GM21717 (cell line): Measurements from ENCODE around the gene TEX26.
"Not testable (repeated sequence)": the region's sequence is repeated elsewhere in the genome, so short reads cannot be mapped to it uniquely, and the experiment has no call there.

Experiments
- ATAC-seq: cut with Tn5 transposase; IDR thresholded peaks from one replicate; pipeline ENCODE4 v1.9.1; 2021; ENCODE audit warnings: mild to moderate bottlenecking, moderate library complexity; ENCODE audit not compliant: unreplicated experiment

The TEX26 gene

DNA sequence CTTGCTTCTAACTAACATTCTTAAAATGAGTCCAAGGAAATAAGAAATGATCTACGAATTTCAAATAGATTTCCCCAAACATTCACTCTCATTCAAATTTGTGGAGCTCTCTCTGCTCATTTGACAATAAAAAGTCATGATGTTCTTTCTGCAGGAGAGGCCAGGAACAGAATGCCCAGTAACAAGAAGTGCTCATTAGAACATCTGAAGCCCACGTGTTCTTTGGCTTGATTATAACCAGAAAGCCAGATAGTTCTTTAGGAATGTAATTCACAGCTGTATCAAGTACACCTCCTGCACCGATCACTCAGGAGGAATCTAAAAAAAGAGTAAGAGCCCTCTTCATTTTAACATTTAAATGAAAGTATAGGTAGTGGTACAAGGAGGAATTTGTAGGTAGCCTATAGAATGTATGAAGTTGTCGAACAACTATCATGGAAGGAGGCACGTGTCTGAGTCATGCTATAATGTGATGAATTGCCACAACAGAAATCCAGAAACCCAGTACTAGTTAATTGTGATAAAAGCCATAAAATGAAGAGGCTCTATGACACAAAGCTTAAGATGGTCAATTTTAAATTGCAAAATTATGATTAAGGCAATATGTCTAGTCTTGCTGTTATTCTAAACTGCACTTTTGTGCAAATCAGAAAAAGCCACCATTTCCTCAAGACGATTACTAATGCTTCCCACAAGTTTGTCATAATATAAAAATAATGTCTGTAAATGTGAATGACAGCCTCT is 13.6 kb upstream of the TEX26 start:
- no peak for ATAC-seq

- ATAC-seq = no peak
These were observed 12.1 kb upstream of the TEX26 start for GRCh38 chr13:30920162-30920909.

DNA sequence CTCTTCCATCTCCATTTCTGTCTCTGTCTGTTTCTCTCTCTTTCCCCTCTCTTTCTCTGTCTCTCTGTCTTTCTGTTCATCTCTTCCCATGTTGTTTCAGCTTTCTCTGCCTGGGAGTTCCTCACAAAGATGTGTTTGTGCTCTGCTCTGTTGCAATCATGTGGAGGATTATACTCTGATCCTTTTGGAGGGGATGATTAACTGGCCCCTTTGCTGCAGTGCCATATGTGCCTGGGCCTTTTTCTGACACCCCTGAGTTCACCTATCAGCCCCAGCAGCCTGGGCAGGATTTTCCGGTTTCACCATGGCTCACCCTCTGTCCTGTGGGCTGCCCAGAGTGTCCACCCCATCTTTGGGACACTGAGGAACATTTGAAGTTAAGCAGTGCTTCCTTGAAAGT is 9.0 kb upstream of the TEX26 start:
- ATAC-seq = no peak

DNA sequence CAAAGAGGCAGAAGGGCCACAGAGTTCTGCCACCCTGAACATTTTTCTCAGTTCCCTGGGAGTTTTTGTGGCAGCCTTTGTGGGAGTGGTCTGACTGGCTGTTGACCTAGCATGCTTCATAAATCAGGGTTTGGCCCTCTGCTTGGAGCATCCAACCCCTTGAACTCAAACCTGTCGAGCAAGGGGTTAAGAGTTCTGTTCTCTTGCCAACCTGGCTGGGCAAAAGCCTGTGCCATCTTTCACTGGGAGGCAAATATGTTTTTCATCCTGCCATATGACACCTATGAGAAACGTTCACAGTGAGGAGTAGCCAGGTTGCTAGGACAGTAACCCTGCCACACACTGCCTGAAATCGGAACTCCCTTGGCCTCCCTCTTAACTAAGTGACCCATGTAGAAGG is 7.7 kb upstream of the TEX26 start:
- no peak for ATAC-seq

- no peak for ATAC-seq
These were observed 7.0 kb upstream of the TEX26 start for GRCh38 chr13:30925429-30925828.

DNA sequence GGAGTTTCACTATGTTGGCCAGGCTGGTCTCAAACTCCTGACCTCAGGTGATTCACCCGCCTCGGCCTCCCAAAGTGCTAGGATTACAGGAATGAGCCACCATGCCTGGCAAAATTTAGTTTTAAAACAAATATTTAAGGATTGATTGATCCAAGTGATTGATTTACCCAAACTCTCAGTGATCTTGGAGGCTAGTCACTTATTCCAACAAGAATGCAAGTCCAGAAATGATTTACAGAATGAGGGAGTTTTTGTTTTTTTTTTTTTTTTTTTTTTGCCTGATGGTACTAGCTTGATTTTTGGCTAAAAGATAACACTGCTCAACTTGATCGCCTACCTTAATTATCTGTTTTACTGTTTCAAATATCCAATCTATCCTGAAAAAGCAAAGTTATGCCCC is 5.7 kb upstream of the TEX26 start:
- ATAC-seq = no peak

DNA sequence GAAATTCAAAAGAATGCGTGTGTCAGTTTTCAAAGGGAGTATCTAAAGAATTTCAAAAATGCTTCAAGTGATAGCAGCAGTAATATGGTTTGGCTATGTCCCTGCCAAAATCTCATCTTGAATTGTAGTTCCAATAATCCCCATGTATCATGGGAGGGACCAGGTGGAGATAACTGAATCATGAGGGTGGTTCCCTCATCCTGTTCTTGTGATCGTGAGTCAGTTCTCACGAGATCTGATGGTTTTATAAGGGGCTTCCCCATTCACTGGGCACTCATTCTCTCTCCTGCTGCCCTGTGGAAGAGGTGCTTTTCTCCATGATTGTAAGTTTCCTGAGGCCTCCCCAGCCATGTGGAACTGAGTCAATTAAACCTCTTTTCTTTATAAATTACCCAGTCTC is 5.3 kb upstream of the TEX26 start:
- ATAC-seq = not testable (repeated sequence)

GRCh38 chr13:30927595-30927994 is 4.9 kb upstream of the TEX26 start:
- ATAC-seq = no peak

GRCh38 chr13:30928978-30929377 is 3.5 kb upstream of the TEX26 start:
- no peak for ATAC-seq

DNA sequence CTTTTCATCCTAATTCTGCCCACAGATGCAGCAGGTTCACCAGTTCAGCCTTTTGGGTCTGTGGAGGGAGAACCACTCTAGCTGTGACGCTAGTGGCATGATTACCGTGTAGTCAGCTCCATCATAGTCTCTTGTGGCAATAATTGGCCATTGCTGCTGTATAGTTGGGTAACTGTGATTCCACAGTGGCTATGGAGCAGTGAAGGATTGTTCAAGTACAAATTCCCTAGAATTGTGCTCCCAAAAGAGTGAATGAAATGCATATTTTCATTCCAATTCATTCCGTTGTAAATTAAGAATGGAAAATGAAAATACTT is 856 bp downstream of the TEX26 start:
- ATAC-seq = no peak

DNA sequence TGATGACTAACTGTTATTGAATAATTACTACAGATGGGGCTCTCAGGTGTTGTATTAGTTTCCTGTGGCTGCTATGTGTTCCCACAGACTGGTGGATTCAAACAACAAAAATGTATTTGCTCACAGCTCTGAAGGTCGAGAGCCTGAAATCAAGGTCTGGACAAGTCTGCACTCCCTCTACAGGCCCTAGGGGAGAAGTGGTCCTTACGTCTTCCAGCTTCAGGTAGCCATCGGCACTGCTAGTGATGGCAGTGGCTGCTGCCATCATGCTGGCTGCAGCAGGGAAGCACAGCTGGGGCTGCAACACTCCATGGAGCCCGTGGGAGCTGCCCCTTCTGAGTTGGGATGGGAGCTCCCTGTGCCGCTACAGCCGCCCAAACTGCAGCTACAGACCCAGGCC is 1.9 kb downstream of the TEX26 start:
- ATAC-seq = no peak

DNA sequence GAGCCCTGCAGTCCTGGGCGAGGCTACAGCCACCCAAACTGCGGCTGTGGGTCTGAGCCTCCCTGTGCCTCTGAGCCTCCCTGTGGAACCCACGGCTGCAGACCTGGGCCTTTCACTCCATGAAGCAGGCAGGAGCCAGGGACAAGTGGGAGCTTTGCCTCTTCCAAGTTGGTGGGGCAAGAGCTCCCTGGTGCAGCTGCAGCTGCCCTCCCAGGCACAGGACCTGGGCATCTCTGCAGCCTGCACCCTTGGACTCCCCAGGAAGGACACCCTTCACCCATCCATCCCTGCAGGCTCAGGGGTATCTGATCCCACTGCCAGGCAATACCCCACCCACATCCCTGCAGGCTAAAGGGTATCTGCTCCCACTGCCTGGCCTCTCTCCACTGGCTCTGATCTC is 2.3 kb downstream of the TEX26 start:
- no peak for ATAC-seq

- ATAC-seq = no peak
These were observed 4.5 kb downstream of the TEX26 start for GRCh38 chr13:30936971-30937370.

DNA sequence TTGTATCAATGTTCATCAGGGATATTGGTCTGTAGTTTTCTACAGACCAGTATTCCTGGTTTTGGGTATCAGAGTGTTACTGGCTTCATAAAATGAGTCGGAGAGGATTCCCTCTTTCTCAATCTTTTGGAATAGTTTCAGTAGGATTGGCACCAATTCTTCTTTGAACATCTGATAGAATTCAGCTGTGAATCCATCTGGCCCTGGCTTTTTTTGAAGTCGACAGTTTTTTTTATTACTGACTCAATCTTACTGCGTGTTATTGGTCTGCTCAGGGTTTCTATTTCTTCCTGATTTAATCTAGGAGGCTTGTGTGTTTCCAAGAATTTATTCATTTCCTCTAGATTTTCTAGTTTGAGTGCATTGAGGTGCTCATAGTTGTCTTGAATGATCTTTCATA is 11.4 kb downstream of the TEX26 start:
- ATAC-seq = no peak

GRCh38 chr13:30957258-30957943 is 24.9 kb downstream of the TEX26 start:
- ATAC-seq = no peak

- no peak for ATAC-seq
These were observed 27.2 kb downstream of the TEX26 start for GRCh38 chr13:30959678-30960077.

GRCh38 chr13:30963791-30964190 is 31.3 kb downstream of the TEX26 start:
- ATAC-seq = no peak

DNA sequence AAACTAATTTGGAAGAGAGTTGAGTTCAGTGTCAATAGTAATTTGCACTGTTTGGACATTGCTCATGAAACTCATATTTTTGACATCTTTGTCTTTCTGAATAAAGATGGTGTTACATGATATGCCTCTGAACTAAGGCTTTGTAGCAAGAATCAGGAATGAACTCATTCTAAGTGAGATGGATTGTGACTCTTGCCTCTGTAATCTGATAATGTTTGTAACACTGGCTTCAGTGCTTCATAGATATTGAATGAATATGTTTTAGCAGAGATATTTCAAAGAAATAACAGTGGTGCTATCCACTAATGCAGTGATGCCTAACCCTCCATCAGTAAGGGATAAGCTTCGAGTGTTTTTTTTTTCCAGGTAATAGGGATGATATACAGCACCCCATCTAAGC is 32.9 kb downstream of the TEX26 start:
- ATAC-seq = no peak

DNA sequence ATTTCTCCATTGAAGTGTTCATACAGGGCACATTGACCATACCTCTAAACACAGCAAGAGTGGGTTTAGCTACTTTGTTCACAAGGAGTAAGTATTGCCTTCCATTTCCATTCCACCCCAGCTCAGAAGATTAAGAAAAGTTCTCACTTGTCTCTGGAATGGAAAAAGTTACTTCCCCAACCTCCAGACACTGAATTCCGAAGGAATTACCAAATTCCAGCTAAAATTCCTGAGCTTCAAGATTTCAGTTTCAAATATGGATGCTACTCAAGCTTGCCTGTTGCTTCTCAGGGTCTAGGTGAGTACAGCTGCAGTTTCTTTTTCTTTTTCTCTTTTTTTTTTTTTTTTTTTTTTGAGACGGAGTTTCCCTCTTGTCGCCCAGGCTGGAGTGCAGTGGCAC is 33.6 kb downstream of the TEX26 start:
- no peak for ATAC-seq

GRCh38 chr13:30968846-30969245 is 36.4 kb downstream of the TEX26 start:
- no peak for ATAC-seq

DNA sequence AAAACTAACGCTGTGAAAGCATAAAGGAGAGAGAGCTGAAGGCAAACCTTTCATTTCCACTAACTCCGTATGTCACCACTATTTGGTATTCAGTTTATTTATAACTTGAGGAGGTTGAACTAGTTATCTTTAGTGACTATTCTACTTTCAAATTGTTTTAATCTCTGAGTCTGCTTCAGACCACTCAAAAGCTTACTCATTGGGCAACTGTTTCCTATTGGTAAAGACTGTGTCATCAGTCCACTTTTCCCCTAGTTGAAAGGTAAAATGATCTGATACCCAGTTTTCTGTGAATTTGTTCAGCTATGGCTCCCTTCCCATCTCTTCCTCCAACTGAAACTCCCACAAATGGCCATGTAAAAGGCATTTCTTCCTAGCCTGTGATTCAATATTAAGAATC is 39.1 kb downstream of the TEX26 start:
- ATAC-seq = no peak

DNA sequence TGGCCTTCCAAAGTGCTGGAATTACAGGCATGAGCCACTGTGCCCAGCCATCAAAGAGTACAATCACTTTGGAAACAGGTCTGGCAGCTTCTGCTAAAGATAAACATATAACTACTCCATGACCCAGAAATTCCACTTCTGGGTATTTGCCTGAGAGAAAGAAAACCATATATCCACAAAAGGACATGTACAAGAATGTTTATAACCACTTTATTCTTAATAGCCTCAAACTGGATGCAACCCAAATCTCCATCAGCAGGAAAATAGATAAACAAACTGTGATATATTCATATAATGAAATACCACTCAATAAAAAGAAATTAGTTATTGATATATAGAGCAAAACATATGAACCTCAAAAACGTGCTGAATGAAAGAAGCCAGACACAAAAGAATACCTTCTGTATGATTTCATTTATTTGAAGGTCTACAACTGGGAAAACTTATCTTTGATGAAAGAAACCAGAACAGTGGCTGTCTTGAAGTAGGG is 40.5 kb downstream of the TEX26 start:
- no peak for ATAC-seq
